ENCODE data around the gene COPS9.

- no peak for TF ChIP-seq CTCF (IDR thresholded peaks at IDR 0.05)
- TF ChIP-seq POLR2A (IDR thresholded peaks at IDR 0.05; ENCODE audit: low read depth) = no peak
- TF ChIP-seq POLR2AphosphoS5 (IDR thresholded peaks at IDR 0.05) = no peak
Measured at GRCh38 chr2:240130393-240131195, 5.5 kb downstream of the COPS9 start.

Data from esophagus muscularis mucosa (tissue), 3 donors.